OCI-LY3 (cell line): Measurements from ENCODE around the gene FGF3.

Source experiments
- EZH2phosphoT487 ChIP-seq: fragments of 200-600 bp; shearing (Covaris generic); IDR thresholded peaks from 2 replicates; pipeline ENCODE4 v1.6.1; 2018; ENCODE audit warnings: antibody characterized with exemption, mixed run types, low read depth
- TF ChIP-seq, protein P1 (sequence below): fragments of 200-600, 300-600 bp; sonication (generic); IDR thresholded peaks from 2 replicates; pipeline ENCODE4 v1.5.1; 2014; ENCODE audit warnings: antibody characterized with exemption, low read length, low read depth

DNA sequence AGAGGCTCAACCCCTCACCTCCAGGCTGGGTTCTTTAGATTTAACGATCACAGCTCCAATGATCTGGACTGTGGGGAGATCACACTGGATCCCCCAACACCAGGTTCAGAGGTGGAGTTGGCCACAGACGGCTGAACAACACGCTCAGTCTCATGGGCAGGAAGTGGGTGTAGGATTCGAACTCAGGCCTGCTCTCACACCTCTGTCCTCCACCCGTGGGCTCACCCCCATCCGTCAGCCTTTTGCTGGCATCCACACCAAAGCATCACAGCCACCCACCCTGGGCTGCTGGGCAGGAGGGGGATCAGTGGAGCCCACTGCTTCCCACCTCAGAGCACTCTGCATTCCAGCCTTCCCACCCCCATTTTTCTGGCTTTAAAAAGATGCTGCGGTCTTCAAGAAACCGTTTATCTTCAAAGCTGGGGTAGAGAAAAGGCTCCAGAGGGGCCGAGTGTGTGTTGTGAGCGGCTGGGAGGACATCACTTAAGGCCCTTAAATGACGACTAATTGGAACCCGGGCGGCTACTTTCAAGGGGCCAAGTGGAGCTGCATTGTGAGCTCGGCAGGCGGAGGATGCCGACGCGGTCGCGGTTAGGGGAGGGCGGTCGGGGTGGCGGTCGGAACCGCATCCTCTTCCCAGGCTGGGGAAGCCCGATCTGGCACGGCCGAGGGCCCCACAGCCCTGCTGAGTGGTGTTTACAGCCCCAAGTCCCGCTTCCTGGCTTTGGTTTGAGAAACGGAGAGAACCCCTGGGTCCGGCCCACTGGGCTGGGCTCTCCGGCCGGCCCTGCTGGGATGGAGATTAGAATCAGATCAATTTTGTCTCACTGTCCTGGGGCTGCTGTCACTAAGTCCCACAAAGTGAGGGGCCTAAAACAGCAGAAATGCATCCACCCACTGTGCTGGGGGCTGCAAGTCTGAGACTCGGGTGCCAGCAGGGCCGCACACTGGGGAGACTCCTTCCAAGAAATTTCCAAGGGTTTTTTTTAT, 15.9 kb upstream of the FGF3 start:
- TF ChIP-seq, protein P1, sequence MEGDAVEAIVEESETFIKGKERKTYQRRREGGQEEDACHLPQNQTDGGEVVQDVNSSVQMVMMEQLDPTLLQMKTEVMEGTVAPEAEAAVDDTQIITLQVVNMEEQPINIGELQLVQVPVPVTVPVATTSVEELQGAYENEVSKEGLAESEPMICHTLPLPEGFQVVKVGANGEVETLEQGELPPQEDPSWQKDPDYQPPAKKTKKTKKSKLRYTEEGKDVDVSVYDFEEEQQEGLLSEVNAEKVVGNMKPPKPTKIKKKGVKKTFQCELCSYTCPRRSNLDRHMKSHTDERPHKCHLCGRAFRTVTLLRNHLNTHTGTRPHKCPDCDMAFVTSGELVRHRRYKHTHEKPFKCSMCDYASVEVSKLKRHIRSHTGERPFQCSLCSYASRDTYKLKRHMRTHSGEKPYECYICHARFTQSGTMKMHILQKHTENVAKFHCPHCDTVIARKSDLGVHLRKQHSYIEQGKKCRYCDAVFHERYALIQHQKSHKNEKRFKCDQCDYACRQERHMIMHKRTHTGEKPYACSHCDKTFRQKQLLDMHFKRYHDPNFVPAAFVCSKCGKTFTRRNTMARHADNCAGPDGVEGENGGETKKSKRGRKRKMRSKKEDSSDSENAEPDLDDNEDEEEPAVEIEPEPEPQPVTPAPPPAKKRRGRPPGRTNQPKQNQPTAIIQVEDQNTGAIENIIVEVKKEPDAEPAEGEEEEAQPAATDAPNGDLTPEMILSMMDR = no peak
- TF ChIP-seq EZH2phosphoT487 = no peak
